ENCODE data around the gene KLK8.
"Not testable (repeated sequence)": the region's sequence is repeated elsewhere in the genome, so short reads cannot be mapped to it uniquely, and the experiment has no call there.

KLK8 gene

GRCh38 chr19:50981587-50982146 lies 19.7 kb downstream of the KLK8 start:
- no peak for DNase-seq

- DNase-seq, result no peak
Measured at GRCh38 chr19:50980208-50980607, 21.2 kb downstream of the KLK8 start.

GRCh38 chr19:50979758-50980157 lies 21.6 kb downstream of the KLK8 start:
- DNase-seq, result no peak

- no peak for DNase-seq
Measured at GRCh38 chr19:50978772-50979390, 22.5 kb downstream of the KLK8 start.

GRCh38 chr19:50977626-50978025 lies 23.8 kb downstream of the KLK8 start:
- no peak for DNase-seq

- DNase-seq, result no peak
Measured at GRCh38 chr19:50975766-50976165, 25.6 kb downstream of the KLK8 start.

GRCh38 chr19:50974702-50975556 lies 26.5 kb downstream of the KLK8 start:
- no peak for DNase-seq

GRCh38 chr19:50972795-50973376 lies 28.5 kb downstream of the KLK8 start:
- no peak for DNase-seq

GRCh38 chr19:50969810-50970209 lies 31.6 kb downstream of the KLK8 start:
- not testable (repeated sequence) for DNase-seq

GRCh38 chr19:50969413-50969760 lies 32.0 kb downstream of the KLK8 start, which contains the start of gene KLK6:
Gene KLK6, minus strand, starts transcription at chr19:50969591. Its CDS starts 1,487 bp downstream, at chr19:50968104.
- no peak for DNase-seq

- no peak for DNase-seq
Measured at GRCh38 chr19:50968716-50969412, 32.5 kb downstream of the KLK8 start.

GRCh38 chr19:50967929-50968715 lies 33.3 kb downstream of the KLK8 start:
- DNase-seq, result no peak

GRCh38 chr19:50964266-50964665 lies 37.1 kb downstream of the KLK8 start:
- DNase-seq, result no peak

GRCh38 chr19:50963381-50963780 lies 38.0 kb downstream of the KLK8 start:
- DNase-seq, result no peak

GRCh38 chr19:50962245-50962644 lies 39.2 kb downstream of the KLK8 start:
- DNase-seq, result no peak

GRCh38 chr19:50959731-50960500 lies 41.5 kb downstream of the KLK8 start:
- no peak for DNase-seq

- DNase-seq, result no peak
Measured at GRCh38 chr19:50957587-50957986, 43.8 kb downstream of the KLK8 start.

GRCh38 chr19:50952910-50953309 lies 48.5 kb downstream of the KLK8 start, which contains the start of gene KLK5:
Gene KLK5, minus strand, starts transcription at chr19:50953038. Its CDS starts 381 bp downstream, at chr19:50952657.
- DNase-seq, result no peak

- no peak for DNase-seq
Measured at GRCh38 chr19:50949861-50950260, 51.5 kb downstream of the KLK8 start.

- no peak for DNase-seq
Measured at GRCh38 chr19:50947123-50947522, 54.3 kb downstream of the KLK8 start.
